Gastroesophageal sphincter (tissue), 4 donors: ENCODE data around the gene NELL1. TPM values are rescaled to one million over a fixed set of nuclear protein-coding genes. Genes with fewer than 3 reads are reported as not detected.

ENCODE experiments used
- ATAC-seq: fragments of 150-250 bp; one replicate; pipeline ENCODE4 v1.9.1; 2016; ENCODE audit warnings: mild to moderate bottlenecking, moderate library complexity
- H3K27ac ChIP-seq, 4 donors: fragments of 200-600 bp; sonication (generic) in 3 of 4; 1 replicate in 3 of 4; 2 replicates in 1 of 4; pipeline ENCODE4 v1.5.1; 2016 to 2019
- H3K27me3 ChIP-seq: fragments of 200-600 bp; sonication (generic); one replicate; pipeline ENCODE4 v1.5.1; 2019
- H3K36me3 ChIP-seq, 2 donors: fragments of 200-600 bp; sonication (generic); one replicate each; pipeline ENCODE4 v1.5.1; 2019; ENCODE audit warnings: control low read depth in 1 of 2
- H3K4me1 ChIP-seq, 3 donors: fragments of 200-600 bp; sonication (generic); 1 replicate in 2 of 3; 2 replicates in 1 of 3; pipeline ENCODE4 v1.5.1; 2016 to 2019; ENCODE audit warnings: control low read depth in 2 of 3
- H3K4me3 ChIP-seq, 2 donors: fragments of 200-600 bp; sonication (generic); one replicate each; pipeline ENCODE4 v1.5.1; 2019; ENCODE audit warnings: mild to moderate bottlenecking in 1 of 2, moderate library complexity in 1 of 2
- H3K9me3 ChIP-seq, 3 donors: fragments of 200-600 bp; sonication (generic); one replicate each; pipeline ENCODE4 v1.5.1; 2017 to 2019; ENCODE audit warnings: control low read depth in 2 of 3
- EP300 ChIP-seq: sonication (generic); formaldehyde crosslinking; IDR thresholded peaks from one replicate; pipeline ENCODE4 v1.6.1; 2017; ENCODE audit warnings: antibody characterized with exemption, mild to moderate bottlenecking
- POLR2A ChIP-seq, 2 donors: fragments of 450-650 bp; IDR thresholded peaks; one replicate each; pipeline ENCODE4 v1.6.1; 2017; ENCODE audit warnings: antibody characterized with exemption in 2 of 2, mild to moderate bottlenecking in 2 of 2, moderate library complexity in 1 of 2
- POLR2AphosphoS5 ChIP-seq: sonication (generic); formaldehyde crosslinking; IDR thresholded peaks from one replicate; pipeline ENCODE4 v1.6.1; 2017; ENCODE audit warnings: antibody characterized with exemption
- WGBS, 2 donors: methylation state at CpG; one replicate each; pipeline ENCODE4 v1.1.5; 2018; ENCODE audit warnings: low coverage in 1 of 2; 5-methylcytosine and 5-hydroxymethylcytosine counted together
- total RNA-seq, 4 donors: library from RNA; depleted of rRNA; stranded (reverse); fragments of >200 nt; gene quantifications; one replicate each; pipeline ENCODE4 v1.1.0, GENCODE V29; 2016
- TF ChIP-seq, protein P1 (sequence below), 4 experiments: fragments of 200-600 bp in 2 of 4; fragments of 450-650 bp in 2 of 4; sonication (generic) in 1 of 4; IDR thresholded peaks; one replicate each; pipeline ENCODE4 v1.5.1; 2017 to 2019; ENCODE audit warnings: antibody characterized with exemption in 4 of 4, mild to moderate bottlenecking in 2 of 4, moderate library complexity in 2 of 4

The NELL1 gene
- total RNA-seq, 4 donors from 2014 or later, result 0.27 to 3.0 (median 1.5) TPM

DNA sequence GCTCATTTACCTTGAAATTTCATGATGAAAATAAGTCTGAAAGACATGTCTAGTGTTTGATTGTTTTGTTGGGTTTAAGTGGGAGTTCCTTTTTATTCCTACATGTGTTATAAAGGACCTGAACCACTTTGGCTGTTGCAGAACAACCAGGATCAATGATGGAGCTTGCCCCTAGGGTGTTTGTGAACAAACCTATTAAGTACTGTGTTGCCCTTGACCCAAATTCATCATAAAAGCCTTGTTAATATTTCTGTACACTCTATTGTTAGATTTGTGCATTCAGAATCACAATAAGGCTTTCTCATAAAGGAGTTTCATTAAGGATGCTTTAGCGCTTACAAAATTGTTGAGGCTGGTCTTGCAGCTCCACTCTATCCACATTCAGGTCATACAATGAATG lies 452.6 kb downstream of the NELL1 start:
- no peaks in the 10 kb centered on the region for H3K27me3 ChIP-seq
- ATAC-seq, result no peak
- H3K4me3 ChIP-seq, result no peak overlapping the region
- TF ChIP-seq POLR2A (IDR thresholded peaks at IDR 0.05) (no peak), EP300 (no peak), POLR2AphosphoS5 (no peak)
- TF ChIP-seq, protein P1, sequence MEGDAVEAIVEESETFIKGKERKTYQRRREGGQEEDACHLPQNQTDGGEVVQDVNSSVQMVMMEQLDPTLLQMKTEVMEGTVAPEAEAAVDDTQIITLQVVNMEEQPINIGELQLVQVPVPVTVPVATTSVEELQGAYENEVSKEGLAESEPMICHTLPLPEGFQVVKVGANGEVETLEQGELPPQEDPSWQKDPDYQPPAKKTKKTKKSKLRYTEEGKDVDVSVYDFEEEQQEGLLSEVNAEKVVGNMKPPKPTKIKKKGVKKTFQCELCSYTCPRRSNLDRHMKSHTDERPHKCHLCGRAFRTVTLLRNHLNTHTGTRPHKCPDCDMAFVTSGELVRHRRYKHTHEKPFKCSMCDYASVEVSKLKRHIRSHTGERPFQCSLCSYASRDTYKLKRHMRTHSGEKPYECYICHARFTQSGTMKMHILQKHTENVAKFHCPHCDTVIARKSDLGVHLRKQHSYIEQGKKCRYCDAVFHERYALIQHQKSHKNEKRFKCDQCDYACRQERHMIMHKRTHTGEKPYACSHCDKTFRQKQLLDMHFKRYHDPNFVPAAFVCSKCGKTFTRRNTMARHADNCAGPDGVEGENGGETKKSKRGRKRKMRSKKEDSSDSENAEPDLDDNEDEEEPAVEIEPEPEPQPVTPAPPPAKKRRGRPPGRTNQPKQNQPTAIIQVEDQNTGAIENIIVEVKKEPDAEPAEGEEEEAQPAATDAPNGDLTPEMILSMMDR (IDR thresholded peaks at IDR 0.05), result no peak
- H3K9me3 ChIP-seq, result no peaks in the 10 kb centered on the region
- H3K36me3 ChIP-seq, result no peaks in the 10 kb centered on the region
- WGBS, 2 donors, result 91 to 100% methylated on average over 1 of the region's 1 CpG
- H3K4me1 ChIP-seq, result no peaks in the 10 kb centered on the region
- H3K27ac ChIP-seq, result no peak overlapping the region

DNA sequence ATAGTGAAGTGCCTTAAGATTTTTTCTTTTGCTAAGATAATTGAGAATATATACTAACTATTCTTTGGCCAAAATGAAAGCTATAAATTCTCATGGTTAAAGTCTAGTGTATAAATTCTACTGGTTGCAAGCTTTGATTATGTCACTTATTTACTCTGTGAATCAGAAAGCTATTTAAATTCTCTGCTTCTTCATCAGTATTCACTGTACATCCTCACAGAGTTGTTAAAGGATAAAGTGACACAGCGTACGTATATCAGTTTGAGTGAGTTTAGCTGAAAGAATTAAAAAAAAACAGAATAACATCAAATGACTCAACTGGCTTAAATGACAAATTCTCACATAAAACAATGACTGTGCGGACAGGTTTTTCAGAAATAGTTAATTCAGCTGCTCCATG lies 453.1 kb downstream of the NELL1 start:
- TF ChIP-seq EP300 (no peak), POLR2AphosphoS5 (no peak), POLR2A (IDR thresholded peaks at IDR 0.05) (no peak)
- TF ChIP-seq, protein P1 (IDR thresholded peaks at IDR 0.05), result no peak
- no peaks in the 10 kb centered on the region for H3K9me3 ChIP-seq

DNA sequence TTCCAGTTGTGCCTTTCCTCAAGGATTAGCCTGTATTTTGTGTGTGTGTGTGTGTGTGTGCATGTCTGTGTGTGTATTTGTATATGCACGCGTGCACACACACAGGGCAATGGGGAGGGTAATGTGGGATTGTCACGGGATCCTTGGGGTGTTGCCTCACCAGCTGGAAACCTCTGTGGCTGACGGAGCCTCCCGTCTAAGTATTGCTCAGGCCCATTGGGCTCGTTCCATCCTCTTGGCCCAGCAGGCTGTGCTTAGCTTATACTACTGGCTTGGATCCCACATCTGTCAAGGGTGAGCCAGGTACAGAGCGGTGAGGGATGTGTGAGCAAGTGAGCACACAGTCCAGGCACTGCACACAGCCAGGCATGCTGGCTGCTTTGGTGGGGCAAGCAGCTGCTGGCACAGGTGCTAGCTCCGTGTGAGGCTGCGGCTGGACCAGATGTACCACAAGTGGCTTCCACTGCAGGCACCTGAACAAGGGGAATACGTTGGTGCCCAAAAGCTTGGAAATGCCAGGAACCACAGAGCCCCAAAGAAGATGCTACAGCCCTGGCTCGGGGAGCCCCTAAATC lies 462.8 kb downstream of the NELL1 start:
- Histone ChIP-seq H3K27ac (no peak overlapping the region), H3K9me3 (no peaks in the 10 kb centered on the region), H3K4me3 (no peak overlapping the region), H3K4me1 (no peaks in the 10 kb centered on the region), H3K36me3 (no peaks in the 10 kb centered on the region), H3K27me3 (no peaks in the 10 kb centered on the region)
- ATAC-seq, result no peak
- TF ChIP-seq EP300 (no peak), POLR2A (IDR thresholded peaks at IDR 0.05) (no peak), POLR2AphosphoS5 (no peak)
- TF ChIP-seq, protein P1 (IDR thresholded peaks at IDR 0.05), result no peak
- WGBS, 2 donors, result 40% methylated on average over 2 of the region's 11 CpGs; no CpG with 5 or more reads in 1 of the 2 donors

More for the DNA sequence above, 453.1 kb downstream of the NELL1 start:
- no peak for ATAC-seq
- 91 to 94% methylated on average over 3 of the region's 3 CpGs for WGBS, 2 donors
- Histone ChIP-seq H3K4me3 (no peak overlapping the region), H3K4me1 (no peaks in the 10 kb centered on the region), H3K27me3 (no peaks in the 10 kb centered on the region), H3K27ac (no peak overlapping the region), H3K36me3 (no peaks in the 10 kb centered on the region)

DNA sequence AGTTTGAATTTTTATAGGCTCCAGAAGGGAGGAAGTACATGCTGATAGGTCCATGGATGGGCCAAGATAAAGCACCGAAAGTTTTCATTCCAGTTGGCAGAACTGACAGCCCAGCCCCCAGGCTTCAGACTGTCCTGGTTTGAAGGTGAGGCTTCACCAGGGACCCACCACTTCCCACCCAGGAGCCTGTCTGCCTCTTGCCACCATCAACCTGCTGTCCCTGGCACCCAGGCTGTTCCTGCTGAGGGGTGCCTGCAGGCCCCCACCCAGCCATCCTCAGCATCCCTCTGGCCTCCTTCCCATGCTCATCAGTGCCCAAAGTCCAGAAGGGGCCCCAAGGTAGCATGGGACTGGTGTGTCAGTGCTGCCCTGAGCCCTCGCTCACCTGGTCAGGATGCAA lies 463.9 kb downstream of the NELL1 start:
- Histone ChIP-seq H3K27ac (no peak overlapping the region), H3K27me3 (no peaks in the 10 kb centered on the region), H3K4me3 (no peak overlapping the region), H3K4me1 (no peaks in the 10 kb centered on the region), H3K9me3 (no peaks in the 10 kb centered on the region), H3K36me3 (no peaks in the 10 kb centered on the region)
- TF ChIP-seq, protein P1 (IDR thresholded peaks at IDR 0.05), result no peak
- TF ChIP-seq POLR2AphosphoS5 (no peak), EP300 (no peak), POLR2A (IDR thresholded peaks at IDR 0.05) (no peak)
- WGBS, 2 donors, result no CpG with 5 or more reads among the region's 2 CpGs
- no peak for ATAC-seq

DNA sequence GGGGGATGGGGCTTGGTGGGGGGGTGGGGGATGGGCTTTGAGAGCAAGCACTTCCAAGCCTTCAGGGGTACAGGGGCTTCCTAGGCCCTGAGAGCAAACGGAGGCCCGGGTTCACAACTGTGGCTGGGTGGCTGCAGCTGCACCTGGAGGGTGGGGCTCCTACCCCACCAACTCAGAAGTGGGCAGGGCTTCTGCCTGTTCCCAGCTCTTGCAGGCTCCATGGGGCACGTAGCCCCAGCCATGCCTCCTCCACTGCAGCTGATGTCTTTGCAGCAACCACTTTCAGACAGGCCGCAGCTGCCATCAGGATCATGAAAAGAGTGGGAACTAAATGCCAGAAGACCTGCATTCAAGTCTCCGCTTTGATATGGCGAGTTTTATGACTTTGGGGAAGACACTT lies 464.3 kb downstream of the NELL1 start:
- no peaks in the 10 kb centered on the region for H3K9me3 ChIP-seq
- ATAC-seq, result no peak

More for the DNA sequence above, 464.3 kb downstream of the NELL1 start:
- H3K36me3 ChIP-seq, result no peaks in the 10 kb centered on the region
- no peak for TF ChIP-seq EP300
- H3K4me3 ChIP-seq, result no peak overlapping the region
- no peak overlapping the region for H3K27ac ChIP-seq
- H3K27me3 ChIP-seq, result no peaks in the 10 kb centered on the region
- H3K4me1 ChIP-seq, result no peaks in the 10 kb centered on the region
- 89% methylated on average over 3 of the region's 6 CpGs; no CpG with 5 or more reads in 1 of the 2 donors for WGBS, 2 donors
